ENCODE data around the gene HTT. TPM values are rescaled to one million over a fixed set of nuclear protein-coding genes. Genes with fewer than 3 reads are reported as not detected.
A peak's percentile ranks its signal among the peaks of the same experiment; 100 is the strongest.

The HTT gene
- total RNA-seq, 2 experiments from 2014 or later = 80.1 to 127 TPM

- H3K4me3 Mint-ChIP-seq = no peak overlapping the region
- no peaks in the 10 kb centered on the region for H3K27me3 Mint-ChIP-seq
- ChIA-PET CTCF (interaction anchor here (1.0 to 1.1 kb wide), 2 partner anchors 14 to 23 kb away, joined by 4 read pairs; no protein-coding TSS in a partner anchor), POLR2A (no interaction called here)
- DNase-seq (no peak), ATAC-seq (no peak)
- H3K9me3 Mint-ChIP-seq (ENCODE audit: low read depth) = no peaks in the 10 kb centered on the region
- H3K27ac Mint-ChIP-seq = no peak overlapping the region
- peaks cover 46% of the 10 kb centered on the region for H3K36me3 Mint-ChIP-seq (ENCODE audit: low read depth)
- H3K4me1 Mint-ChIP-seq = peaks cover 15% of the 10 kb centered on the region
- intact Hi-C loops (cut with DNase I, micrococcal nuclease) = no loop called here
Measured at GRCh38 chr4:3111461-3111860, 37.0 kb downstream of the HTT start.

GRCh38 chr4:3112201-3112600, 37.7 kb downstream of the HTT start:
- H3K9me3 Mint-ChIP-seq (ENCODE audit: low read depth) = no peaks in the 10 kb centered on the region
- intact Hi-C loops (cut with DNase I, micrococcal nuclease) = no loop called here
- no peak for DNase-seq
- POLR2A ChIA-PET = no interaction called here
- H3K27ac Mint-ChIP-seq = no peak overlapping the region
- no peak for ATAC-seq
- peaks cover 8% of the 10 kb centered on the region for H3K4me1 Mint-ChIP-seq
- H3K4me3 Mint-ChIP-seq = no peak overlapping the region
- H3K36me3 Mint-ChIP-seq (ENCODE audit: low read depth) = peaks cover 44% of the 10 kb centered on the region
- no peaks in the 10 kb centered on the region for H3K27me3 Mint-ChIP-seq
- CTCF ChIA-PET = interaction anchor here (0.9 to 1.1 kb wide), 3 partner anchors 14 to 27 kb away, joined by 3 to 4 read pairs (median 4); no protein-coding TSS in a partner anchor

GRCh38 chr4:3112609-3113469, 38.4 kb downstream of the HTT start:
- no peaks in the 10 kb centered on the region for H3K27me3 Mint-ChIP-seq
- ChIA-PET CTCF (interaction anchor here (0.9 to 1.1 kb wide), 2 partner anchors 12 to 26 kb away, joined by 3 to 5 read pairs; no protein-coding TSS in a partner anchor), POLR2A (no interaction called here)
- H3K27ac Mint-ChIP-seq = no peak overlapping the region
- peaks cover 39% of the 10 kb centered on the region for H3K36me3 Mint-ChIP-seq (ENCODE audit: low read depth)
- DNase-seq (no peak), ATAC-seq (no peak)
- no peak overlapping the region for H3K4me3 Mint-ChIP-seq
- peaks cover 4% of the 10 kb centered on the region for H3K4me1 Mint-ChIP-seq
- no peaks in the 10 kb centered on the region for H3K9me3 Mint-ChIP-seq (ENCODE audit: low read depth)
- intact Hi-C loops (cut with DNase I, micrococcal nuclease) = no loop called here

- Mint-ChIP-seq H3K4me3 (no peak overlapping the region), H3K9me3 (ENCODE audit: low read depth) (no peaks in the 10 kb centered on the region), H3K27ac (no peak overlapping the region), H3K36me3 (ENCODE audit: low read depth) (peaks cover 36% of the 10 kb centered on the region), H3K27me3 (no peaks in the 10 kb centered on the region), H3K4me1 (peaks cover 4% of the 10 kb centered on the region)
- ATAC-seq (peak; percentile 26), DNase-seq (no peak)
- ChIA-PET POLR2A (no interaction called here), CTCF (no interaction called here)
- intact Hi-C loops (cut with DNase I, micrococcal nuclease) = no loop called here
Measured at GRCh38 chr4:3114377-3114776, 39.9 kb downstream of the HTT start.

GRCh38 chr4:3115637-3116270, 41.3 kb downstream of the HTT start:
- Mint-ChIP-seq H3K27me3 (no peaks in the 10 kb centered on the region), H3K36me3 (ENCODE audit: low read depth) (peaks cover 30% of the 10 kb centered on the region), H3K4me3 (no peak overlapping the region), H3K27ac (no peak overlapping the region), H3K4me1 (peaks cover 4% of the 10 kb centered on the region), H3K9me3 (ENCODE audit: low read depth) (no peaks in the 10 kb centered on the region)
- ChIA-PET CTCF (no interaction called here), POLR2A (interaction anchor here (0.8 kb wide), 1 partner anchor 86 kb away, joined by 3 read pairs; no protein-coding TSS in a partner anchor)
- no peak for ATAC-seq
- intact Hi-C loops (cut with DNase I, micrococcal nuclease) = no loop called here
- DNase-seq = no peak

GRCh38 chr4:3116955-3117354, 42.5 kb downstream of the HTT start:
- Mint-ChIP-seq H3K4me3 (no peak overlapping the region), H3K4me1 (peaks cover 5% of the 10 kb centered on the region), H3K9me3 (ENCODE audit: low read depth) (no peaks in the 10 kb centered on the region), H3K27me3 (no peaks in the 10 kb centered on the region), H3K36me3 (ENCODE audit: low read depth) (peaks cover 34% of the 10 kb centered on the region), H3K27ac (no peak overlapping the region)
- CTCF ChIA-PET = interaction anchor here (0.9 to 1.3 kb wide), 2 partner anchors 9 to 10 kb away, joined by 4 read pairs; no protein-coding TSS in a partner anchor
- ATAC-seq = no peak
- no peak for DNase-seq
- POLR2A ChIA-PET = interaction anchor here (0.6 kb wide), 1 partner anchor 186 kb away, joined by 4 read pairs; no protein-coding TSS in a partner anchor
- intact Hi-C loops (cut with DNase I, micrococcal nuclease) = no loop called here

- ATAC-seq (no peak), DNase-seq (no peak)
- CTCF ChIA-PET = no interaction called here
- Mint-ChIP-seq H3K36me3 (ENCODE audit: low read depth) (peaks cover 35% of the 10 kb centered on the region), H3K27me3 (no peaks in the 10 kb centered on the region), H3K4me3 (no peak overlapping the region), H3K4me1 (peaks cover 16% of the 10 kb centered on the region), H3K27ac (no peak overlapping the region), H3K9me3 (ENCODE audit: low read depth) (no peaks in the 10 kb centered on the region)
- POLR2A ChIA-PET = no interaction called here
- intact Hi-C loops (cut with DNase I, micrococcal nuclease) = no loop called here
Measured at GRCh38 chr4:3118312-3118711, 43.8 kb downstream of the HTT start.

- ChIA-PET CTCF (no interaction called here), POLR2A (no interaction called here)
- Mint-ChIP-seq H3K36me3 (ENCODE audit: low read depth) (peaks cover 39% of the 10 kb centered on the region), H3K9me3 (ENCODE audit: low read depth) (no peaks in the 10 kb centered on the region), H3K27ac (no peak overlapping the region), H3K27me3 (no peaks in the 10 kb centered on the region), H3K4me1 (peaks cover 26% of the 10 kb centered on the region), H3K4me3 (no peak overlapping the region)
- no peak for ATAC-seq
- intact Hi-C loops (cut with DNase I, micrococcal nuclease) = no loop called here
- DNase-seq = no peak
Measured at GRCh38 chr4:3119464-3119863, 45.0 kb downstream of the HTT start.

GRCh38 chr4:3121110-3121509, 46.6 kb downstream of the HTT start:
- Mint-ChIP-seq H3K9me3 (ENCODE audit: low read depth) (no peaks in the 10 kb centered on the region), H3K4me1 (peaks cover 24% of the 10 kb centered on the region), H3K4me3 (no peak overlapping the region), H3K36me3 (ENCODE audit: low read depth) (peaks cover 33% of the 10 kb centered on the region), H3K27me3 (no peaks in the 10 kb centered on the region), H3K27ac (no peak overlapping the region)
- CTCF ChIA-PET = interaction anchor here (1.0 to 1.8 kb wide), 2 partner anchors 14 to 20 kb away, joined by 5 to 7 read pairs; no protein-coding TSS in a partner anchor
- ATAC-seq = no peak
- no peak for DNase-seq
- POLR2A ChIA-PET = no interaction called here
- intact Hi-C loops (cut with DNase I, micrococcal nuclease) = no loop called here

- ChIA-PET POLR2A (no interaction called here), CTCF (interaction anchor here (1.0 to 2.4 kb wide), 3 partner anchors 13 to 19 kb away, joined by 5 to 8 read pairs (median 7); no protein-coding TSS in a partner anchor)
- Mint-ChIP-seq H3K4me3 (no peak overlapping the region), H3K36me3 (ENCODE audit: low read depth) (peaks cover 28% of the 10 kb centered on the region), H3K4me1 (peaks cover 24% of the 10 kb centered on the region), H3K27ac (no peak overlapping the region), H3K9me3 (ENCODE audit: low read depth) (no peaks in the 10 kb centered on the region), H3K27me3 (no peaks in the 10 kb centered on the region)
- intact Hi-C loops (cut with DNase I, micrococcal nuclease) = no loop called here
- no peak for DNase-seq
- no peak for ATAC-seq
Measured at GRCh38 chr4:3121596-3121995, 47.1 kb downstream of the HTT start.

GRCh38 chr4:3122081-3122563, 47.6 kb downstream of the HTT start:
- H3K36me3 Mint-ChIP-seq (ENCODE audit: low read depth) = peaks cover 33% of the 10 kb centered on the region
- intact Hi-C loops (cut with DNase I, micrococcal nuclease) = no loop called here
- ATAC-seq = peak; percentile 66
- peak overlapping the region; percentile 90 for H3K27ac Mint-ChIP-seq
- ChIA-PET CTCF (interaction anchor here (0.6 to 2.4 kb wide), 6 partner anchors 11 to 27 kb away, joined by 3 to 8 read pairs (median 4); no protein-coding TSS in a partner anchor), POLR2A (no interaction called here)
- peaks cover 24% of the 10 kb centered on the region for H3K4me1 Mint-ChIP-seq
- H3K4me3 Mint-ChIP-seq = no peak overlapping the region
- H3K27me3 Mint-ChIP-seq = no peaks in the 10 kb centered on the region
- H3K9me3 Mint-ChIP-seq (ENCODE audit: low read depth) = no peaks in the 10 kb centered on the region
- DNase-seq = peak; percentile 19
